GM21619 (cell line): ENCODE data around the gene ZBTB47.

Experiments used
- ATAC-seq: cut with Tn5 transposase; IDR thresholded peaks from one replicate; pipeline ENCODE4 v1.9.1; 2021; ENCODE audit not compliant: unreplicated experiment

Gene ZBTB47

DNA sequence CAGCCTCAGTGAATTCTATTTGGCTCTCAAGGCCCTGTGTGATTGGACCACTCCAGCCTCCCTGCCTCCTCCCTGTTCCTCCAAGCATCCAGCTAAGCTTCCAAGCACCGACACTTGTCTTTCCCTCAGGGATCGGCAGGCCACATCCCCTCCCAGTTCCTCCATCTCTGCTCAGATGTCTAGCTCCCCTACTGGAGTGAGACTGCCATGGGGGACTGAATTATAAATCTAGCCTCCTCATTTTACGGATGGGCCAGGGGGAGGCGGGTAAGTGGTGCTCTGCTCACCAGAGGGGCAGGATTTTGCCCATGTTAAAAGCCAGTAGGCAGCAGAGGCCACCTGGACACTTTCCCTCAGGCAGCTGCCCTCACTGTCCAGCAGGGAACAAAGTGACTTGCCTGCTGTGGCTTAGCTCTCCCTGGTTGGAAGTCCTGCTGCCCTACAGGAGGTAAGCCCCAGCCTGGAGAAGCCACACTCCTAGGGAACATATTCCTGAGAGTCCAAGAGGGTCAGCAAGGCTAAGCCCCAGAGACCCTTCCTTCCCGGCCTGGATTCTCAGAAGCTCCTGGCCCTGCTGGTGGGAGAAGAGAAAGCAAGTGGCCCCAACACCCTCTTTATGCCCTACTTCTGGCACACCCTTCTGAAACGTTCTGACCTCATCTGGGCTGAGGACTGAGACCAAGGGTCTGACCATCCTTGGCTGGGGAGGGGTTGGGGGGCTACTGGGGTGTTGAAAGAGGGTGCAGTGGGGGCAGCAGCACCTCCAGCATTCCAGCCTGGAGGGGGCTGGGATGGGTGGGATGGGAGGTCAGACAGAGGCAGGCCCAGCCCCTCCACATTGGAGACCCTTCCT, 58.2 kb downstream of the ZBTB47 start:
- no peak for ATAC-seq

DNA sequence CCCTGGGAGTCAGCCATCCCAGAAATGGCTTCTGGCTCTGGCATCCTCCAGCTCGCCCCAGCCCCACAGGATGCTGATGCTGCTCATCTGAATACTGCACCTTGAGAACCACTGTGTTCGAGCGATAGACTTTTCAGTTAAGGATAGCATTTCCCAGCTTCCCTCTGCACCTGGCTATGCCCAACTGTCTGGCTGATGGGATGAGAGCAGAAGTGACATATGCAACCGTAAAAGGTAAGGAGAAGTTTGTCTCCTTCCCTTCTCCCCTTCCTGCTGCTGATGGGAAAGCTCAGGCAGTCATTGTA, 58.8 kb downstream of the ZBTB47 start:
- ATAC-seq = no peak

GRCh38 chr3:42712688-42713372, 59.3 kb downstream of the ZBTB47 start:
- no peak for ATAC-seq

- ATAC-seq = no peak
Observed at GRCh38 chr3:42713747-42714146, 60.2 kb downstream of the ZBTB47 start.

GRCh38 chr3:42714171-42714852, 60.8 kb downstream of the ZBTB47 start:
- no peak for ATAC-seq
